MCF 10A (cell line): ENCODE measurements around the gene MAN1A1. TPM values are rescaled to one million over a fixed set of nuclear protein-coding genes. Genes with fewer than 3 reads are reported as not detected.

Experiments
- BruUV-seq: library from RNA; stranded (reverse); fragments of 400-500 nt; replicated peaks from 2 replicates; lab custom pipeline; 2021; lab: Mats Ljungman, UMichigan
- CTCF ChIA-PET: fragments of 300-600 bp; sonication (Branson Sonifier 250); formaldehyde crosslinking; extraction: SDS; loops from one replicate; lab custom pipeline; 2021; ENCODE audit warnings: antibody characterized with exemption, inconsistent platforms; lab: Yijun Ruan, JAX
- POLR2A ChIA-PET: fragments of 300-600, 350-650 bp; sonication (Branson Sonifier 250); formaldehyde crosslinking; extraction: SDS; loops from one replicate; lab custom pipeline; 2020; ENCODE audit warnings: antibody characterized with exemption, inconsistent platforms; lab: Yijun Ruan, JAX
- DNase-seq: peaks from one replicate; pipeline ENCODE4 v3.0.0-alpha.2; 2018; ENCODE audit not compliant: unreplicated experiment
- H3K27ac Mint-ChIP-seq: one replicate; pipeline ENCODE4 v1.8.0; 2022; ENCODE audit warnings: mild to moderate bottlenecking, low read depth, mixed read lengths; ENCODE audit not compliant: unreplicated experiment
- H3K27me3 Mint-ChIP-seq: one replicate; pipeline ENCODE4 v1.8.0; 2022; ENCODE audit warnings: mixed read lengths; ENCODE audit not compliant: insufficient read depth, unreplicated experiment
- H3K36me3 Mint-ChIP-seq: one replicate; pipeline ENCODE4 v1.8.0; 2022; ENCODE audit warnings: mild to moderate bottlenecking, moderate library complexity, mixed read lengths; ENCODE audit not compliant: insufficient read depth, unreplicated experiment
- H3K4me1 Mint-ChIP-seq: one replicate; pipeline ENCODE4 v1.8.0; 2022; ENCODE audit warnings: mixed read lengths; ENCODE audit not compliant: insufficient read depth, unreplicated experiment
- H3K4me3 Mint-ChIP-seq: one replicate; pipeline ENCODE4 v1.8.0; 2022; ENCODE audit warnings: mild to moderate bottlenecking, moderate library complexity, mixed read lengths; ENCODE audit not compliant: unreplicated experiment
- H3K9me3 Mint-ChIP-seq: one replicate; pipeline ENCODE4 v1.8.0; 2022; ENCODE audit warnings: mixed read lengths; ENCODE audit not compliant: unreplicated experiment
- intact Hi-C: fragments of 100-400 bp; cut with micrococcal nuclease; formaldehyde crosslinking; loops from 2 replicates; pipeline ENCODE4 v1.14.1; 2022
- total RNA-seq: library from RNA; stranded (reverse); gene quantifications from 2 replicates; pipeline ENCODE4 v1.2.3, GENCODE V29; 2022
- TF ChIP-seq, protein P1 (sequence below): fragments of 200-600 bp; IDR thresholded peaks from one replicate; pipeline ENCODE4 v1.8.0; 2022; ENCODE audit warnings: antibody characterized with exemption, mild to moderate bottlenecking; ENCODE audit not compliant: unreplicated experiment

The MAN1A1 gene
- total RNA-seq, 1 experiment from 2014 or later, result 1.3 TPM

DNA sequence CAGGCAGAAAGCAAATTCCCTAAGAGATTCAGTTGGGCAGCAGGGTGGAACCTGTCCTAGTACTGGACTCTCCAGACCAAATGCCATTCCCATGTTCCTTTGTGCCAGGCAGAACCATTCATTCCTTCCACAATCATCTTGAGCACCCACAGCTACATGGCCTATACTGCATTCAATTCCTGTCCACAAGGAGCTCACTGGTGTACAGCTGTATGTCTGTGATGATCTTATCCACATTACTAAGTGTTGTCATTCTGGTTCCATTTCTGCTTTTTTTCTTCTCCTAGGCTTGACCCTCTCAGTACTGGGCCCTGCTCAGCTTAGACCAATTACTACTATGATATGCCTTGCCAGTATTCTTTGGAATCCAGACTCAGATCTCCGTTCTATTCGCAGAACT is 27.5 kb downstream of the MAN1A1 start:
- DNase-seq, result no peak
- Mint-ChIP-seq H3K27me3 (no peaks in the 10 kb centered on the region), H3K27ac (no peak overlapping the region), H3K9me3 (no peaks in the 10 kb centered on the region), H3K36me3 (no peaks in the 10 kb centered on the region), H3K4me1 (peaks cover 10% of the 10 kb centered on the region), H3K4me3 (no peak overlapping the region)
- POLR2A ChIA-PET, result no interaction called here
- CTCF ChIA-PET, result interaction anchor here (0.6 to 3.3 kb wide), 6 partner anchors 8 to 1504 kb away, joined by 3 to 18 read pairs (median 3); no protein-coding TSS in a partner anchor
- BruUV-seq, result no TSS peak
- intact Hi-C loops, result no loop called here
- TF ChIP-seq, protein P1, sequence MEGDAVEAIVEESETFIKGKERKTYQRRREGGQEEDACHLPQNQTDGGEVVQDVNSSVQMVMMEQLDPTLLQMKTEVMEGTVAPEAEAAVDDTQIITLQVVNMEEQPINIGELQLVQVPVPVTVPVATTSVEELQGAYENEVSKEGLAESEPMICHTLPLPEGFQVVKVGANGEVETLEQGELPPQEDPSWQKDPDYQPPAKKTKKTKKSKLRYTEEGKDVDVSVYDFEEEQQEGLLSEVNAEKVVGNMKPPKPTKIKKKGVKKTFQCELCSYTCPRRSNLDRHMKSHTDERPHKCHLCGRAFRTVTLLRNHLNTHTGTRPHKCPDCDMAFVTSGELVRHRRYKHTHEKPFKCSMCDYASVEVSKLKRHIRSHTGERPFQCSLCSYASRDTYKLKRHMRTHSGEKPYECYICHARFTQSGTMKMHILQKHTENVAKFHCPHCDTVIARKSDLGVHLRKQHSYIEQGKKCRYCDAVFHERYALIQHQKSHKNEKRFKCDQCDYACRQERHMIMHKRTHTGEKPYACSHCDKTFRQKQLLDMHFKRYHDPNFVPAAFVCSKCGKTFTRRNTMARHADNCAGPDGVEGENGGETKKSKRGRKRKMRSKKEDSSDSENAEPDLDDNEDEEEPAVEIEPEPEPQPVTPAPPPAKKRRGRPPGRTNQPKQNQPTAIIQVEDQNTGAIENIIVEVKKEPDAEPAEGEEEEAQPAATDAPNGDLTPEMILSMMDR, result no peak

DNA sequence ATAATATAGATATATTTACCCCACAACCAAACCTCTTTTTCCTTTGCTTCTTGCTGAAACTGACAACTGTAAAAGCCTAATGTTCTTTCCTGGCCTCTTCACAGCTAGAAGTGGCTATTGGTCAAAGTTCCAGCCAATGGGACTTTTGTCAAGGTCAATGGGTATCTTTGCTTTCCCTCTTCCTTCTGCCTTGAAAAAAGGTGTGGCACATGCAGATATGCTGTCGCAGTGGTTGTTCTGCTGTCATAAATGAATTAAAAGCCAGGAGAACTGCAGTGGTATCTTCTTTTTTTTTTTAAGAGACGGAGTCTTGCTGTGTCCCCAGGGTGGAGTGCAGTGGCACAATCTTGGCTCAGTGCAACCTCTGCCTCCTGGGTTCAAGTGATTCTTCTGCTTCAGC is 29.9 kb downstream of the MAN1A1 start:
- H3K4me3 Mint-ChIP-seq, result no peak overlapping the region
- intact Hi-C loops, result no loop called here
- no peaks in the 10 kb centered on the region for H3K27me3 Mint-ChIP-seq
- peaks cover 10% of the 10 kb centered on the region for H3K4me1 Mint-ChIP-seq
- ChIA-PET POLR2A (no interaction called here), CTCF (interaction anchor here (0.9 kb wide), 1 partner anchor 24 kb away, joined by 3 read pairs; no protein-coding TSS in a partner anchor)
- no peaks in the 10 kb centered on the region for H3K9me3 Mint-ChIP-seq
- no peak for DNase-seq
- H3K36me3 Mint-ChIP-seq, result no peaks in the 10 kb centered on the region
- BruUV-seq, result no TSS peak
- TF ChIP-seq, protein P1, result no peak
- H3K27ac Mint-ChIP-seq, result no peak overlapping the region

DNA sequence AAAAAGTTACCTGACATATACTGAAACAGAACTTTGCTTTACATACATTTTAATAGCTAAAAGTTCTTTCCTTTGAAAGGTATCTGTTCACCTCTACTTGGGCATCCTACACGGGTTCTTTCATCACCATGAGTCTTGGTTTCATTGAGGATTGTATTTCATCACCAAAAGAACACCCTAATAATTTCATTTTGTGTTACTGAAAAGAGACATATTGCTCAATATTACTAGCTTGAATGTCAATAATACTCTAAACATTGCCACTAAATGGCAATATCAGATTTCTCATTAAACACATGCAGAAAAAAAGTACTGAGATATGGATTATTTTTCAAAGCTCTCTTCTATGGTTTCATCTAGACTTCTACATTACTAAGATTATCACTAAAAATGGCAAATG is 30.8 kb downstream of the MAN1A1 start:
- Mint-ChIP-seq H3K4me3 (no peak overlapping the region), H3K27me3 (no peaks in the 10 kb centered on the region), H3K27ac (no peak overlapping the region), H3K36me3 (no peaks in the 10 kb centered on the region), H3K4me1 (peaks cover 7% of the 10 kb centered on the region), H3K9me3 (no peaks in the 10 kb centered on the region)
- TF ChIP-seq, protein P1, result no peak
- intact Hi-C loops, result no loop called here
- POLR2A ChIA-PET, result interaction anchor here (0.5 to 1.0 kb wide), 2 partner anchors 8 to 10 kb away, joined by 3 to 4 read pairs; no protein-coding TSS in a partner anchor
- no TSS peak for BruUV-seq
- DNase-seq, result no peak
- CTCF ChIA-PET, result interaction anchor here (0.6 kb wide), 1 partner anchor 190 kb away, joined by 4 read pairs; no protein-coding TSS in a partner anchor

DNA sequence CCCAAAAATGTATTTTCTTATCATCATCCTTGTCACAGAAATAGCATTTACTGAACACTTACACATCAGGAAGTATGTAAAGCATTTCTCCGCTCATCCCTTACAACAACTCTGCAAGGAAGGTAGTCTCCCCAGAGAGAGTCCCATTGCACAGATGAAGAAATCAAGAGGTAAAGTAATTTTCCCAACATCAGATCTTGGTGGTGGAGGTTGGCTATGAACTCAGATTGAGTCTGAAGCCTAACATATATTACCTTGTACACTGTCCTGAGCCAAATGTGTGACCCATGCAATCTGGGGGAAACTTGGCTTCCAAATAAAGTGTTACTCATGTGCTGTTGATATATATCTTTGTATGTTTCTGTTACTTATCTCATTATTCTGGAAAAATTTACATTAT is 31.4 kb downstream of the MAN1A1 start:
- Mint-ChIP-seq H3K9me3 (no peaks in the 10 kb centered on the region), H3K27ac (no peak overlapping the region), H3K4me3 (no peak overlapping the region), H3K27me3 (no peaks in the 10 kb centered on the region), H3K36me3 (no peaks in the 10 kb centered on the region), H3K4me1 (peaks cover 1% of the 10 kb centered on the region)
- intact Hi-C loops, result no loop called here
- DNase-seq, result no peak
- TF ChIP-seq, protein P1, result no peak
- no TSS peak for BruUV-seq
- CTCF ChIA-PET, result no interaction called here
- POLR2A ChIA-PET, result interaction anchor here (0.5 to 1.0 kb wide), 2 partner anchors 9 kb away, joined by 3 to 4 read pairs; no protein-coding TSS in a partner anchor
